Panc1 (cell line): ENCODE results near the gene NT5C2. TPM values are rescaled to one million over a fixed set of nuclear protein-coding genes. Genes with fewer than 3 reads are reported as not detected.
A peak's percentile ranks its signal among the peaks of the same experiment; 100 is the strongest.
"Not testable (repeated sequence)": the region's sequence is repeated elsewhere in the genome, so short reads cannot be mapped to it uniquely, and the experiment has no call there.

Source experiments
- ATAC-seq: fragments of 200-7000 bp; cut with Tn5 transposase; 2 replicates; pipeline ENCODE4 v1.9.1; 2020; ENCODE audit warnings: mild to moderate bottlenecking, moderate library complexity
- BruUV-seq: library from RNA; stranded (reverse); fragments of 400-500 nt; replicated peaks from 2 replicates; lab custom pipeline; 2021; lab: Mats Ljungman, UMichigan
- CTCF ChIA-PET: fragments of 300-600 bp; sonication (Branson Sonifier 250); formaldehyde crosslinking; loops from one replicate; lab custom pipeline; 2022; ENCODE audit warnings: antibody characterized with exemption; lab: Charles Lee
- POLR2A ChIA-PET: fragments of 300-600 bp; sonication (Branson Sonifier 250); formaldehyde crosslinking; loops from one replicate; lab custom pipeline; 2022; ENCODE audit warnings: antibody characterized with exemption; lab: Charles Lee
- DNase-seq: peaks from one replicate; pipeline ENCODE4 v3.0.0-alpha.2; 2010; ENCODE audit warnings: low read depth, low spot score
- H3K27ac ChIP-seq: 2 replicates; pipeline ENCODE4 v1.5.1; 2011; ENCODE audit warnings: mild to moderate bottlenecking, low read length, inconsistent platforms
- H3K27me3 ChIP-seq: fragments of 200-500 bp; sonication (Bioruptor generic); 2 replicates; pipeline ENCODE4 v1.6.0; 2014; ENCODE audit warnings: low read length, inconsistent platforms; ENCODE audit not compliant: control insufficient read depth, insufficient read depth
- H3K36me3 ChIP-seq: fragments of 200-500 bp; sonication (Bioruptor generic); 2 replicates; pipeline ENCODE4 v1.5.1; 2014; ENCODE audit warnings: inconsistent platforms, mild to moderate bottlenecking, low read length, moderate library complexity; ENCODE audit not compliant: control insufficient read depth, insufficient read depth
- H3K4me1 ChIP-seq: 2 replicates; pipeline ENCODE4 v1.5.1; 2011; ENCODE audit warnings: inconsistent platforms, mild to moderate bottlenecking, low read length, moderate library complexity; ENCODE audit not compliant: control insufficient read depth, insufficient read depth
- H3K4me3 ChIP-seq, 2 experiments: 2 replicates each; pipeline ENCODE4 v1.5.1; 2011 to 2012; ENCODE audit warnings: low read depth in 2 of 2, low read length in 2 of 2, mild to moderate bottlenecking in 2 of 2, inconsistent platforms in 1 of 2, moderate library complexity in 1 of 2
- H3K9me3 ChIP-seq: fragments of 200-500 bp; sonication (Bioruptor generic); 2 replicates; pipeline ENCODE4 v1.5.1; 2014; ENCODE audit warnings: low read depth, mild to moderate bottlenecking, inconsistent platforms, low read length, moderate library complexity; ENCODE audit not compliant: control insufficient read depth, insufficient read depth
- POLR2AphosphoS5 ChIP-seq: IDR thresholded peaks from 2 replicates; pipeline ENCODE4 v1.6.1; 2012; ENCODE audit warnings: mild to moderate bottlenecking, low read depth, low read length, moderate library complexity
- REST ChIP-seq, 2 experiments: IDR thresholded peaks; 2 replicates each; pipeline ENCODE4 v1.6.1; 2011 to 2012; ENCODE audit warnings: low read depth in 2 of 2, control low read depth in 1 of 2, low read length in 1 of 2, mild to moderate bottlenecking in 1 of 2, moderate library complexity in 1 of 2; ENCODE audit not compliant: insufficient read depth in 1 of 2
- SIN3A ChIP-seq: IDR thresholded peaks from 2 replicates; pipeline ENCODE4 v1.6.1; 2012; ENCODE audit warnings: low read depth, mild to moderate bottlenecking, low read length, moderate library complexity, borderline replicate concordance; ENCODE audit not compliant: insufficient read depth
- TCF7L2 ChIP-seq: IDR thresholded peaks from 2 replicates; pipeline ENCODE4 v1.6.1; 2011; ENCODE audit warnings: mild to moderate bottlenecking, low read depth, low read length, inconsistent platforms
- in situ Hi-C: cut with HindIII; loops from 2 replicates; pipeline ENCODE4 v1.10.0; 2016; ENCODE audit warnings: low sequenced_read_pairs, low pct_unique_long_range_greater_than_20kb
- intact Hi-C: fragments of 100-400 bp; cut with micrococcal nuclease; formaldehyde crosslinking; loops from one replicate; pipeline ENCODE4 v1.10.0; 2022; ENCODE audit not compliant: unreplicated experiment
- total RNA-seq: library from RNA; stranded (reverse); gene quantifications from one replicate; pipeline ENCODE4 v1.2.1, GENCODE V29; 2021; ENCODE audit not compliant: unreplicated experiment
- TF ChIP-seq, protein P1 (sequence below): fragments of 450-650 bp; IDR thresholded peaks from 2 replicates; pipeline ENCODE4 v1.5.1; 2017; ENCODE audit warnings: mild to moderate bottlenecking

The NT5C2 gene
- total RNA-seq, 1 experiment from 2014 or later, result 150 TPM

GRCh38 chr10:103225939-103226338, 32.9 kb upstream of the NT5C2 start:
- Histone ChIP-seq H3K9me3 (no peaks in the 10 kb centered on the region), H3K27ac (peak overlapping the region; percentile 32; the same call in 1 of the 2 replicates), H3K27me3 (no peaks in the 10 kb centered on the region), H3K4me3 (no peak overlapping the region), H3K36me3 (no peaks in the 10 kb centered on the region), H3K4me1 (peaks cover 27% of the 10 kb centered on the region)
- intact Hi-C loops, result no loop called here
- TF ChIP-seq, protein P1, sequence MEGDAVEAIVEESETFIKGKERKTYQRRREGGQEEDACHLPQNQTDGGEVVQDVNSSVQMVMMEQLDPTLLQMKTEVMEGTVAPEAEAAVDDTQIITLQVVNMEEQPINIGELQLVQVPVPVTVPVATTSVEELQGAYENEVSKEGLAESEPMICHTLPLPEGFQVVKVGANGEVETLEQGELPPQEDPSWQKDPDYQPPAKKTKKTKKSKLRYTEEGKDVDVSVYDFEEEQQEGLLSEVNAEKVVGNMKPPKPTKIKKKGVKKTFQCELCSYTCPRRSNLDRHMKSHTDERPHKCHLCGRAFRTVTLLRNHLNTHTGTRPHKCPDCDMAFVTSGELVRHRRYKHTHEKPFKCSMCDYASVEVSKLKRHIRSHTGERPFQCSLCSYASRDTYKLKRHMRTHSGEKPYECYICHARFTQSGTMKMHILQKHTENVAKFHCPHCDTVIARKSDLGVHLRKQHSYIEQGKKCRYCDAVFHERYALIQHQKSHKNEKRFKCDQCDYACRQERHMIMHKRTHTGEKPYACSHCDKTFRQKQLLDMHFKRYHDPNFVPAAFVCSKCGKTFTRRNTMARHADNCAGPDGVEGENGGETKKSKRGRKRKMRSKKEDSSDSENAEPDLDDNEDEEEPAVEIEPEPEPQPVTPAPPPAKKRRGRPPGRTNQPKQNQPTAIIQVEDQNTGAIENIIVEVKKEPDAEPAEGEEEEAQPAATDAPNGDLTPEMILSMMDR, result no peak
- TF ChIP-seq REST (IDR thresholded peaks at IDR 0.05; ENCODE audit: insufficient read depth in 1 of 2, low read depth in 2 of 2, low read length in 1 of 2) (no peak), TCF7L2 (no peak), SIN3A (no peak), POLR2AphosphoS5 (no peak)
- no peak for DNase-seq
- no TSS peak for BruUV-seq
- CTCF ChIA-PET, result no interaction called here
- in situ Hi-C loops, result no loop called here
- POLR2A ChIA-PET, result no interaction called here
- no peak for ATAC-seq

GRCh38 chr10:103224721-103225120, 31.6 kb upstream of the NT5C2 start:
- BruUV-seq, POLR2A ChIA-PET, CTCF ChIA-PET: not testable (repeated sequence)

DNA sequence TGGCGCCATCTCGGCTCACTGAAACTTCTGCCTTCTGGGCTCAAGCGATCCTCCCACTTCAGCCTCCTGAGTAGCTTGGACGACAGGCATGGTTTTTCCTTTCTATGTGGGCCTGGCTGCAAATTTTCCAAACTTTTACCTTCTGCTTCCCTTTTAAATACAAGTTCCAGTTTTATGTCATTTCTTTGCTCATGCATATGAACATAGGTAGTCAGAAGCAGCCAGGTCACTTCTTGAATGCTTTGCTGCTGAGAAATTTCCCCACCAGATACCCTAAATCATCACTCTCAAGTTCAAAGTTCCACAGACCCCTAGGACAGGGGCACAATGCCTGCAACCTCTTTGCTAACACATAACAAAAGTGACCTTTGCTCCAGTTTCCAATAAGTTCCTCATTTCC, 31.1 kb upstream of the NT5C2 start:
- TF ChIP-seq REST (IDR thresholded peaks at IDR 0.05; ENCODE audit: insufficient read depth in 1 of 2, low read depth in 2 of 2, low read length in 1 of 2), result no peak
- TF ChIP-seq SIN3A, result no peak
- TF ChIP-seq, protein P1, result no peak
- no peak for TF ChIP-seq POLR2AphosphoS5
- in situ Hi-C loops (no loop called here), intact Hi-C loops (no loop called here)
- H3K4me3 ChIP-seq, result no peak overlapping the region
- H3K27me3 ChIP-seq, result no peaks in the 10 kb centered on the region
- ATAC-seq (no peak), DNase-seq (no peak)
- no peaks in the 10 kb centered on the region for H3K9me3 ChIP-seq
- CTCF ChIA-PET, result no interaction called here
- no peaks in the 10 kb centered on the region for H3K36me3 ChIP-seq
- peaks cover 12% of the 10 kb centered on the region for H3K4me1 ChIP-seq
- POLR2A ChIA-PET, result no interaction called here
- H3K27ac ChIP-seq, result no peak overlapping the region
- no TSS peak for BruUV-seq

More at GRCh38 chr10:103224721-103225120, 31.6 kb upstream of the NT5C2 start:
- peaks cover 18% of the 10 kb centered on the region for H3K4me1 ChIP-seq
- H3K36me3 ChIP-seq, intact Hi-C loops, H3K27me3 ChIP-seq, H3K9me3 ChIP-seq, H3K4me3 ChIP-seq, DNase-seq, ATAC-seq, in situ Hi-C loops, H3K27ac ChIP-seq: not testable (repeated sequence)
